Testis (tissue), 2 donors: ENCODE measurements around the gene RIMS1.

Experiments
- POLR2A ChIP-seq: fragments of 450-650 bp; IDR thresholded peaks from one replicate; pipeline ENCODE4 v1.6.1; 2017; ENCODE audit warnings: antibody characterized with exemption, mild to moderate bottlenecking, moderate library complexity
- TF ChIP-seq, protein P1 (sequence below), 3 experiments: fragments of 450-650 bp in 2 of 3; fragments of 200-600 bp in 1 of 3; sonication (generic) in 1 of 3; IDR thresholded peaks; one replicate each; pipeline ENCODE4 v1.5.1; 2016 to 2019; ENCODE audit warnings: antibody characterized with exemption in 3 of 3, mild to moderate bottlenecking in 2 of 3, moderate library complexity in 1 of 3

DNA sequence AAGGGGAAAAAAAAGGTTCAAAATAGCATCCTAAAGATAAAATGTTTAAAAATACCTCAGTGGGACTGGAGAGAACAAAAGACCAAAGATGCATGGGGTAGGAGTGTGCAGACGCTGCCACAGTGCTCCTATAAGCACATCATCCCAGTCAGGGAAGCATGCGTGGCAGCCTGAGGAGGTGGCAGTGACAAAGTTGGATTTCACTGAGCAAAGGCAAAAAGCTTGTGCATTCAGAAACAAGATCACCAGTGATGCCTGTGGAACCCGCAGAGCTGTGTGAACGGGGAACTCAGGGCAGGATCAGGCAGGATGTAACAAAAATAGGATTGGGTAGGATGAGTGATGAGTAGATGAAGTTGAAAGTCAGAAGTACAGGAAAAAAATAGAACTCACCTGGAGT lies 116.1 kb downstream of the RIMS1 start:
- TF ChIP-seq, protein P1, sequence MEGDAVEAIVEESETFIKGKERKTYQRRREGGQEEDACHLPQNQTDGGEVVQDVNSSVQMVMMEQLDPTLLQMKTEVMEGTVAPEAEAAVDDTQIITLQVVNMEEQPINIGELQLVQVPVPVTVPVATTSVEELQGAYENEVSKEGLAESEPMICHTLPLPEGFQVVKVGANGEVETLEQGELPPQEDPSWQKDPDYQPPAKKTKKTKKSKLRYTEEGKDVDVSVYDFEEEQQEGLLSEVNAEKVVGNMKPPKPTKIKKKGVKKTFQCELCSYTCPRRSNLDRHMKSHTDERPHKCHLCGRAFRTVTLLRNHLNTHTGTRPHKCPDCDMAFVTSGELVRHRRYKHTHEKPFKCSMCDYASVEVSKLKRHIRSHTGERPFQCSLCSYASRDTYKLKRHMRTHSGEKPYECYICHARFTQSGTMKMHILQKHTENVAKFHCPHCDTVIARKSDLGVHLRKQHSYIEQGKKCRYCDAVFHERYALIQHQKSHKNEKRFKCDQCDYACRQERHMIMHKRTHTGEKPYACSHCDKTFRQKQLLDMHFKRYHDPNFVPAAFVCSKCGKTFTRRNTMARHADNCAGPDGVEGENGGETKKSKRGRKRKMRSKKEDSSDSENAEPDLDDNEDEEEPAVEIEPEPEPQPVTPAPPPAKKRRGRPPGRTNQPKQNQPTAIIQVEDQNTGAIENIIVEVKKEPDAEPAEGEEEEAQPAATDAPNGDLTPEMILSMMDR (IDR thresholded peaks at IDR 0.05), result no peak
- no peak for TF ChIP-seq POLR2A
